AG10803 (cell line): ENCODE data around the gene DCXR.

Experiments used
- DNase-seq: peaks from one replicate; pipeline ENCODE4 v3.0.0; 2010; ENCODE audit warnings: low read depth
- H3K4me3 ChIP-seq: 2 replicates; pipeline ENCODE4 v1.5.1; 2011; ENCODE audit warnings: mild to moderate bottlenecking, low read length, control low read depth
- TF ChIP-seq, protein P1 (sequence below): conservative IDR thresholded peaks from 2 replicates; pipeline ENCODE4 v1.5.1; 2011; ENCODE audit warnings: mild to moderate bottlenecking, low read length, control low read depth, inconsistent platforms

The DCXR gene

DNA sequence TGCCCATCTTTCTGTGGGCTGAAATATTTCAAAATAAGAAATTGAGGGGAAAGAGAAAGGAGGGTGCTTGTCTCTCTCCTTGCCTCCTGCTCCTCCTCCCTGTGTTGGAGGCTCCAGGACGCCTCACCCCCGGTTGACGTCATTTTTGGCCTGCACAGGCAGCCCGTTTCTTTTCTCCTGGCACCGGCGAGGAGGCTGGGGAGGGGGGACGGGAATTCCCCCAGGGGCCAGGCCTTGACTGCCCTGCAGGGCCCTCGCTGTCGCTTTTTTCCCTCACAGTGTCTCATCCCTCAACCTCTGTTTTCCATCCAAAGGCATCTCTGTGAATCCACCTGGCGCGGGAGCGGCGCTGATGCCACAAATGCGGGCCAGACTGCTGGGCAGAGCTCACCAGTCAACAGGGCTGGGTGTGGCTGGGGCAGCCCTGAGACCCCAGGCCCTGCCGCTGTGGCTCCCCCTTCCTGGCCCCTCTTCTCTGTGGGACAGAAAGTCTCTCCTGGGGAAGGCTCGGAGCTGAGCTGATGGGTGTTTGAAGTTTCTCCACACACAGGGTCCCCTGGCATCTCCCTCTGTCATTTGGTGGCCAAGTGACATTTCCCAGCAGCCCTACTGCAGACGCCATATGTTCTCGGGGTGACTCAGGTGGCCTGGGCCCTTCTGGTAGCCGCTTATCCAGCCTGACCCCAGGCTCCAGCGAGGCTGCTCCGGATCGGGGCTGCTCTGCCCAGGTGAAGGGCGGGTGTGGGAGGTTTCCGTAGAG is 30.8 kb downstream of the DCXR start:
- peak; percentile 43 for DNase-seq
- TF ChIP-seq, protein P1, sequence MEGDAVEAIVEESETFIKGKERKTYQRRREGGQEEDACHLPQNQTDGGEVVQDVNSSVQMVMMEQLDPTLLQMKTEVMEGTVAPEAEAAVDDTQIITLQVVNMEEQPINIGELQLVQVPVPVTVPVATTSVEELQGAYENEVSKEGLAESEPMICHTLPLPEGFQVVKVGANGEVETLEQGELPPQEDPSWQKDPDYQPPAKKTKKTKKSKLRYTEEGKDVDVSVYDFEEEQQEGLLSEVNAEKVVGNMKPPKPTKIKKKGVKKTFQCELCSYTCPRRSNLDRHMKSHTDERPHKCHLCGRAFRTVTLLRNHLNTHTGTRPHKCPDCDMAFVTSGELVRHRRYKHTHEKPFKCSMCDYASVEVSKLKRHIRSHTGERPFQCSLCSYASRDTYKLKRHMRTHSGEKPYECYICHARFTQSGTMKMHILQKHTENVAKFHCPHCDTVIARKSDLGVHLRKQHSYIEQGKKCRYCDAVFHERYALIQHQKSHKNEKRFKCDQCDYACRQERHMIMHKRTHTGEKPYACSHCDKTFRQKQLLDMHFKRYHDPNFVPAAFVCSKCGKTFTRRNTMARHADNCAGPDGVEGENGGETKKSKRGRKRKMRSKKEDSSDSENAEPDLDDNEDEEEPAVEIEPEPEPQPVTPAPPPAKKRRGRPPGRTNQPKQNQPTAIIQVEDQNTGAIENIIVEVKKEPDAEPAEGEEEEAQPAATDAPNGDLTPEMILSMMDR = no peak
- H3K4me3 ChIP-seq = no peak overlapping the region

DNA sequence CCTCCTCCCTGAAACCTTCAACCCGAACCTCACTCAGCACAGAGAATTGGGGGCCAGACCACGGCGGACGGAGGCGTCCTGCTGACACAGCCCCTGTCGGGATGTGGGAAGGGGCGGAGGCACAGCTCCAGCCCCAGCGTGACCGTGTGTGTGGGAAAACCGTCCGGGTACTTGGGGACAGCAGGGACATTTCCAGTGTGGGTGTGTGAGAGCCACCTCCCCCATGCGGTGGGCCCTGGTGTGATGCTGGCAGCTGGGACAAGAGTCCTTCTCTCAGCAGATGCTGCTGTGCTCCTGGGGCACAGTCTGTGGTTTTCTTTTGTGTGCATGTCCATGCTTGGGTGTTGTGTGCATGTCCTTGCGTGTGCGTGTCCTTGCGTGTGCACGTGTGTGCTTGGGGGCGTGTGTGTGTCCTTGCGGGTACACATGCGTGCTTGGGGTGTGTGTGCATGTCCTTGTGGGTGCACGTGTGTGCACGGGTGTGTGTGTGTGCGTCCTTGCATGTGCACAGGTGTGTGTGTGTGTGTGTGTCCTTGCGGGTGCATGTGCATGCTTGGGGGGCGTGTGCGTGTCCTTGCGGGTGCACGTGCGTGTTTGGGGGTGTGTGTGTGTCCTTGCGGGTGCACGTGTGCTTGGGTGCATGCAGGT is 31.7 kb downstream of the DCXR start:
- TF ChIP-seq, protein P1 = no peak
- no peak overlapping the region for H3K4me3 ChIP-seq
- DNase-seq = no peak

DNA sequence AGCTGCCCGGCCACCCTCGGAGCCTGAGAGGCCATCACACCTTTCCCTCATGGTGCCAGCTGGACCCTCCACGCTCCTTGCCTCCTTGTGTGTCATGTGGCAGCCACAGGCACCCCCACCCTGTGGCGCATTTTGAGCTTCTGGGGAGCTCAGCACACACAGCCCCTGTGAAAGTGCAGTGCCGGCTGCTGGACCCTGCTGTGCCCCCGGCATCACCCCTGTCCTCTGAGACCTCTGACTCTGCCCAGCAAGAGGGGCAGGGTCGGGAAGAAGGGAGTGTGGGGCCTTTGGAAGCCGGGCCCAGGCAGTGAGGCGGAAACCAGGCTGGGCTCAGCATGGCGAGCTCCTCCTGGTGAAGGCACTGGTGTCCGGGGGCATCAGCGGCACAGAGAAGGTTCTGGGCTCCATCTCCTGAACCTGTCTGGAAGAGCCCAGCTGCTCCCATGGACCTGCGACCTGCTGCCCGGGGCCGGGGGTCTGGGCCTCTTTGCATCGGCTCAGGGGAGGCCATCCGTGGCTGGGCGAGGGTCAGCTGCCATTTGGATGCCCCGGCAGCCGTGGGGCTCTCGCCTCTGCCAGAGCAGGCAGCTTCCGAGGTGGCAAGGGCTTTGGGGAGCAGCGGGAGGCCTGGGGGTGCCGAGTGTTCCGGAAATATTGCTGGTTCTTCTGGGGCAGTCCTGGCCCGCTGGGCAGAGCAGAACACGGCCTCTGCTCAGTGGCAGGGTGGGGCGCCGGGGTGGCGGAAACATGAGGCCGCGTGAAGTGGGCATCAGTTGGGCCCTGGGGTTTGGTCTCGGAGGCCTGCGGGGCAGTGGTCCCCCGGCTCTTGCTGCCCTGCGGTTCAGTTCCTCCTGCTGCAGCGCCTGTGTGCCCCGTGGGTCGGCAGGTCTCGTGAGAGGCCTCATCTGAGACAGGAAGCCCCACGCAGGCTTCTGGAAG is 32.7 kb downstream of the DCXR start:
- TF ChIP-seq, protein P1 = no peak
- no peak for DNase-seq
- H3K4me3 ChIP-seq = no peak overlapping the region

DNA sequence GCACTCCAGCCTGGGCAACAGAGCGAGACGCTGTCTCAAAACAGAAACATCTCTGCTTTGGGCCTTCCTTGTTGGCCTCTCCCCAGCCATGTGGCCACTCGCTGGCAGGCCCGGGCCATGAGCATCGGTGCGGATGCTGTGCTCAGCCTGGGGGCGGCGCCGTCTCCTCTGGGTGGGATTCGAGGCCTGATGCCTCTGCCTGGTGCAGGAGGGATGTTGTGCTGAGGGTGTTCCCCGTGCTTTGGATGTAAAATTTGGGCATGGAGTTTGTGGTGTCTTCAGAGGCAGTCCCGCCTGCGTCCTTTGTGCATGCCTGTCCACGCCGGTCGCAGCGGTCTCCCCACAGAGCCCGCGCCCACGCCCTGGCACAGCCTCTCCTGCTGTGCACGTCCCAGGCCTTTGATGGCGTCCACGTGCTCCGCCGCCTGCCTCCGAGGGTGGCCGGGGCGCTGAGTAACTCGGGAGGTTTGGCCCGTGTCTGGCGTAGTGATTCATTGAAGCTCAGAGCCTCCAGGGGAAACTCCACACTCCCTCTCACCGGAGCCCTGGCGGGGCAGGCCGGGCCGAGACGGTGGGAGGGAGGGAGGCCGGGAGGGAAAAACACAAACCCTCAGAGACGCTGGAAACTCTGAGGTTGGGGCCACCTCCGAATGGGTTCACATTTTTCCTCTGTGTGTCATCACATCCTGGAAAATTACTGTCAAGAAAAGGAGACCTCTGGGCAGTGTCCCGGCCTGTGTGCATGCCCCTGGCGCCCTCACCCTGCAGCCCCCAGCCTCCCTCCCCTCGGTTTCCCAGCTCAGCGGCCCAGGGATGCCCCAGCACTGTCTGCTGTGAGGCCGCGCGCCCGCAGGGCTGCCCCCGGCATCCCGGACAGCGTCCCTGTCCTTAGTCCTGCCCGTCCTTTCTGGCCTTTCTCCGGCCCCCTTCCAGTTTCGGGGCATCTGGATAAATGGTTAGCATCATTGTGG is 33.8 kb downstream of the DCXR start:
- TF ChIP-seq, protein P1 = no peak
- peak; percentile 93 for DNase-seq
- H3K4me3 ChIP-seq = no peak overlapping the region

DNA sequence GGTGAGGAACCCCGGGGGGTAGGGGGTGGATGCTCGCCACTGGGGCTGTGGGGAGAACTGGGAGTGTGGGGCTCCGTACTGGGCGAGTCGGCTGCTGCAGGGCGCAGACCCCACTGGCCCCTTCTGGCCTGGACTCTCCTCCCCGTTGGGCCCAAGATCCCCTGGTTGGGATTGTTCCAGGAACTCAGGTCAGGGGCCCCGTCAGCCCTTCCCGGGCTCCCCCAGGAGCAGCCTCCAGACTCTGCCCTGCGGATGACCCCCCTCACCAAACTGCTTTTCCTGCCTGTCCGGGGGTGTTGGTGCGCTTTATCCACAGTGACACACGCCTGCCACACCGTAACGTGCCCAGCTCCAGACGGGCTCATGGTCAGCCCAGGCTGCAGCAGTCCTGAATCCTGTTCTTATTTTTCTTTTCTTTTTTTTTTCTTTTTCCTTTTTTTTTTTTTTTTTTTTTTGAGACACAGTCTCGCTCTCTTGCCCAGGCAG is 35.9 kb downstream of the DCXR start:
- no peak overlapping the region for H3K4me3 ChIP-seq
- TF ChIP-seq, protein P1 = no peak
- no peak for DNase-seq
